Measurements from ENCODE around the gene LRRC36. TPM values are rescaled to one million over a fixed set of nuclear protein-coding genes. Genes with fewer than 3 reads are reported as not detected.

LRRC36 gene
- total and polyA plus RNA-seq, 2 experiments from 2014 or later = 0.45 TPM; not detected in 1

DNA sequence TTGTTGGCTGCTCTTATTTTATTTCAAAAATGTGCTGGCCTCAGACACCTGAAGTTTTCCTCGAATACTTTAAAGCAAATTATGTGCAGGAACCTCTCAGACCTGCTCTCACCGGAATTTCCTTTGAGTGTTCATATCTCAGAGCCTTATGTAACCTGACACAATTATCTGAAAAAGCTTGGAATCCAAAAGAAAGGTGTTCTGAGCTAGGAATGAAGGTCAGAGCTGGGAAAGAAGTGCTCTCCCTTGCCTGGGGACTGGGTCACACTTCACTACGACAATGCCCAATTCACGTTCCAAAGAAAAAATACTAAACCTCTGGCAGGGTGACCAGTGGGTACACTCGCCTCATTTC is 97.6 kb downstream of the LRRC36 start:
- Histone ChIP-seq H3K4me1 (ENCODE audit: low read depth) (peaks cover 14% of the 10 kb centered on the region), H3K9me3 (ENCODE audit: low read depth) (no peaks in the 10 kb centered on the region), H3K27ac (no peak overlapping the region), H3K4me3 (no peak overlapping the region), H3K36me3 (no peaks in the 10 kb centered on the region), H3K27me3 (peaks cover 10% of the 10 kb centered on the region)
- no peak for DNase-seq (ENCODE audit: low read depth in 1 of 2, low spot score in 1 of 2)
- no peak for TF ChIP-seq CTCF (IDR thresholded peaks at IDR 0.05; ENCODE audit: low read depth, low read length)

- Histone ChIP-seq H3K4me1 (ENCODE audit: low read depth) (peaks cover 16% of the 10 kb centered on the region), H3K4me3 (no peak overlapping the region), H3K9me3 (ENCODE audit: low read depth) (no peaks in the 10 kb centered on the region), H3K27me3 (peaks cover 19% of the 10 kb centered on the region), H3K36me3 (no peaks in the 10 kb centered on the region), H3K27ac (no peak overlapping the region)
- DNase-seq (ENCODE audit: low read depth in 1 of 2, low spot score in 1 of 2) = no peak
- no peak for TF ChIP-seq CTCF (IDR thresholded peaks at IDR 0.05; ENCODE audit: low read depth, low read length)
These were observed 98.4 kb downstream of the LRRC36 start for GRCh38 chr16:67425061-67425460.

- Histone ChIP-seq H3K9me3 (ENCODE audit: low read depth) (no peaks in the 10 kb centered on the region), H3K27ac (no peak overlapping the region), H3K4me1 (ENCODE audit: low read depth) (peaks cover 16% of the 10 kb centered on the region), H3K27me3 (peaks cover 24% of the 10 kb centered on the region), H3K4me3 (no peak overlapping the region), H3K36me3 (no peaks in the 10 kb centered on the region)
- DNase-seq (ENCODE audit: low read depth in 1 of 2, low spot score in 1 of 2) = no peak
- TF ChIP-seq CTCF (IDR thresholded peaks at IDR 0.05; ENCODE audit: low read depth, low read length) = no peak
These were observed 99.0 kb downstream of the LRRC36 start for GRCh38 chr16:67425580-67425979.

GRCh38 chr16:67426022-67426421 is 99.4 kb downstream of the LRRC36 start:
- Histone ChIP-seq H3K9me3 (ENCODE audit: low read depth) (no peaks in the 10 kb centered on the region), H3K4me3 (no peak overlapping the region), H3K36me3 (no peaks in the 10 kb centered on the region), H3K4me1 (ENCODE audit: low read depth) (peaks cover 16% of the 10 kb centered on the region), H3K27me3 (peaks cover 28% of the 10 kb centered on the region), H3K27ac (no peak overlapping the region)
- DNase-seq (ENCODE audit: low read depth in 1 of 2, low spot score in 1 of 2) = no peak
- TF ChIP-seq CTCF (IDR thresholded peaks at IDR 0.05; ENCODE audit: low read depth, low read length) = no peak

DNA sequence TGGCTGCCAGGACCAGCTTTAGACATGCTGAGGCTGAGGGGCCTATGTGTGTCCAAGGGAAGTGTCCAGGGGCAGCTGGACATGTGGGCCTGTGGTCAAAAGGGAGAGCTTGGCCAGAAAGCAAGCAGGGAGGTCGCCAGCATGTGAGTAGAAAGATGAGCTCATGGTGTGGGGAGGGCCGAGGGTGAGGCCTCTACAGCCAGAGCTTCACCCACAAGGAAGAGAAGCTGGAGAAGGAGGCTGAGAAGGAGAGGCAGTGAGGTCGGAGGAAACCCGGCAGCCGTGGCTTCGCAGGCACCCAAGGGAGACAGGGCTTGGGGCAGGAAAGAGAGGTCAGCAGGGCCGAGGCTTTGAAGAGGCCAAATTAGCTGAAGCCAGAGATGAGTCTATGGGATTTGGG is 100.3 kb downstream of the LRRC36 start:
- Histone ChIP-seq H3K36me3 (no peaks in the 10 kb centered on the region), H3K9me3 (ENCODE audit: low read depth) (no peaks in the 10 kb centered on the region), H3K4me3 (no peak overlapping the region), H3K4me1 (ENCODE audit: low read depth) (peaks cover 16% of the 10 kb centered on the region), H3K27me3 (peaks cover 36% of the 10 kb centered on the region), H3K27ac (no peak overlapping the region)
- TF ChIP-seq CTCF (IDR thresholded peaks at IDR 0.05; ENCODE audit: low read depth, low read length) = no peak
- no peak for DNase-seq (ENCODE audit: low read depth in 1 of 2, low spot score in 1 of 2)
